ENCODE measurements around the gene CEP97.

The CEP97 gene

DNA sequence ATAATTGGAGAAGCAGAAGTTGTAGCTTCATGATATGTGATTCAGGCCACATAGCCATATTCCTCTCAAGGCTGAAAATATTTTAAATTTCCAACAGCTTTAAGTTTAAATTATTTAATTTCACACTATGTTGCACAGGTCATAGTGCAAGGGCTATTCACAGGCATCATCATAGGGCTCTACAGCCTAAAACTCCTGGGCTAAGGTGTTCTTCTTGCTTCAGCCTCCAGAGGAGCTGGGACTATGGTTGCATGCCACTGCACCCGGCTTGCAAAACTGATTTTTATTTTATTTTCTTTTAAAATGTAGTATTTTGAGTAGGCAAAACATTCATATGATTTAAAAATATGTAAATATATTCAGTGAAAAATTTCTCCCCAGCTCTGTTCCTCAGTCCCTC, 6.0 kb upstream of the CEP97 start:
- no peak overlapping the region for H3K4me3 ChIP-seq (ENCODE audit: low read depth, low read length)
- no peak for DNase-seq (ENCODE audit: low read depth)
- TF ChIP-seq, protein P1, sequence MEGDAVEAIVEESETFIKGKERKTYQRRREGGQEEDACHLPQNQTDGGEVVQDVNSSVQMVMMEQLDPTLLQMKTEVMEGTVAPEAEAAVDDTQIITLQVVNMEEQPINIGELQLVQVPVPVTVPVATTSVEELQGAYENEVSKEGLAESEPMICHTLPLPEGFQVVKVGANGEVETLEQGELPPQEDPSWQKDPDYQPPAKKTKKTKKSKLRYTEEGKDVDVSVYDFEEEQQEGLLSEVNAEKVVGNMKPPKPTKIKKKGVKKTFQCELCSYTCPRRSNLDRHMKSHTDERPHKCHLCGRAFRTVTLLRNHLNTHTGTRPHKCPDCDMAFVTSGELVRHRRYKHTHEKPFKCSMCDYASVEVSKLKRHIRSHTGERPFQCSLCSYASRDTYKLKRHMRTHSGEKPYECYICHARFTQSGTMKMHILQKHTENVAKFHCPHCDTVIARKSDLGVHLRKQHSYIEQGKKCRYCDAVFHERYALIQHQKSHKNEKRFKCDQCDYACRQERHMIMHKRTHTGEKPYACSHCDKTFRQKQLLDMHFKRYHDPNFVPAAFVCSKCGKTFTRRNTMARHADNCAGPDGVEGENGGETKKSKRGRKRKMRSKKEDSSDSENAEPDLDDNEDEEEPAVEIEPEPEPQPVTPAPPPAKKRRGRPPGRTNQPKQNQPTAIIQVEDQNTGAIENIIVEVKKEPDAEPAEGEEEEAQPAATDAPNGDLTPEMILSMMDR (IDR thresholded peaks at IDR 0.05; ENCODE audit: low read depth, low read length, missing control alignments) = no peak

GRCh38 chr3:101719604-101720185, 4.7 kb upstream of the CEP97 start:
- TF ChIP-seq, protein P1 (IDR thresholded peaks at IDR 0.05; ENCODE audit: low read depth, low read length, missing control alignments) = no peak
- no peak for DNase-seq (ENCODE audit: low read depth)
- no peak overlapping the region for H3K4me3 ChIP-seq (ENCODE audit: low read depth, low read length)

DNA sequence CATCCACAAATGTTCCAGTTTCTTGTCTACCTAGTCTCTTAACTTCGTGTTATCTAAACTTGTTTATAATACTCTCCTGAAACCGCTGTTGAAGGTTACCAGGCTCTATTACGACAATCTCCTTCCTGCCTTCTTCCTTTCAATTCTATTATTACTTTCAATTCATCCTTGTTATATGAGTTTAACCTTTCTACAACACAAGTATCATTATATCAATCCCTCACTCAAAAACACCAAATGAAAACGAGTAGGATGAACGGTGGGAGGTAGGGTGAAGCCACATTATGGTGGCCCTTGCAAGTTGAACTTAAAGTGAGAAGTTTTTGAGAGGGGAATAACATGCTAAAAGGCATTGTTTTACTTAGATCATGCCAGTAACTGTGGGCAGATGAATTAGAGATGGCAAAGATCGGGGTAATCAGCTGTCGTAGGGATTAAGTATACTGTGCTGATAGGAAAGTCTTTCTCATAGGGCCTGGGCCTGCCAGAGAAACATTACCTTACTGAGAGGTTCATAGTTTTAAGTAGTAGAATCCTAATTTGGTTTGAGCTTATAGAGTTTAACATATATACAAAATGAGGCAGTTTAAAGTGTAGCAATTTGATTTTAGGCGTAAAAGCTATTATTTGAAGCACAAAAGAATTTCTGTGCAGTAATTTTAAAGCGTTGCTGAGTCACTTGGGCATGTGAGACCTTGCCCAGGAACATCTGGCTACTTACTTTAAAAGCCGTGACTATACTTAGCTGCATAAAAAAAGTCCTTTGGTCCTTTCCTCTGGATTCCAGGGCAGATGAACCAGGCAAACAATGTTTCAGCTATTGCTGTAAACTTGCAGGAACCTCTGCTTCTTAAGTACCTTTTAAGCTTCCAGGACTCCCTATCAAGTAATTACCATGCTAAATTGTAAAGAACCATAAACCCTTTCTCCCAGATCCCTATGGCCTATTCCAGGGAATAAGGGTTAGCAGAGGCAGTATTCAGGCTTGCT, 3.3 kb upstream of the CEP97 start:
- H3K4me3 ChIP-seq (ENCODE audit: low read depth, low read length) = no peak overlapping the region
- TF ChIP-seq, protein P1 (IDR thresholded peaks at IDR 0.05; ENCODE audit: low read depth, low read length, missing control alignments) = no peak
- no peak for DNase-seq (ENCODE audit: low read depth)

GRCh38 chr3:101722394-101723173, 1.8 kb upstream of the CEP97 start:
- DNase-seq (ENCODE audit: low read depth) = peak; percentile 87
- TF ChIP-seq, protein P1 (IDR thresholded peaks at IDR 0.05; ENCODE audit: low read depth, low read length, missing control alignments) = no peak
- no peak overlapping the region; the same call in 1 of the 2 replicates for H3K4me3 ChIP-seq (ENCODE audit: low read depth, low read length)

GRCh38 chr3:101725194-101725889, 928 bp downstream of the CEP97 start:
- peak overlapping the region; percentile 96 for H3K4me3 ChIP-seq (ENCODE audit: low read depth, low read length)
- DNase-seq (ENCODE audit: low read depth) = no peak
- TF ChIP-seq, protein P1 (IDR thresholded peaks at IDR 0.05; ENCODE audit: low read depth, low read length, missing control alignments) = no peak

- TF ChIP-seq, protein P1 (IDR thresholded peaks at IDR 0.05; ENCODE audit: low read depth, low read length, missing control alignments) = no peak
- peak overlapping the region; percentile 96 for H3K4me3 ChIP-seq (ENCODE audit: low read depth, low read length)
- no peak for DNase-seq (ENCODE audit: low read depth)
Measured at GRCh38 chr3:101725890-101726275, 1.5 kb downstream of the CEP97 start.

All from GM12864 (cell line).